ENCODE measurements around the gene ARHGAP10.

The ARHGAP10 gene

GRCh38 chr4:147755561-147756295 lies 23.8 kb downstream of the ARHGAP10 start:
- 76% methylated on average over 2 of the region's 3 CpGs for WGBS
- Histone ChIP-seq H3K36me3 (ENCODE audit: control insufficient read depth in 1 of 2, insufficient read depth in 2 of 2, low read depth in 1 of 2, low read length in 2 of 2) (peaks cover 0 to 7% of the 10 kb centered on the region in 2 experiments), H3K4me3 (ENCODE audit: insufficient read depth in 1 of 2, low read depth in 1 of 2, low read length in 2 of 2) (peak overlapping the region in 1 of 2 experiments; percentile 21), H3K18ac (ENCODE audit: low read depth in 1 of 2, low read length in 2 of 2) (no peak overlapping the region), H2BK12ac (ENCODE audit: low read length in 2 of 2) (no peak overlapping the region), H2AFZ (ENCODE audit: low read depth, low read length) (no peak overlapping the region), H3K14ac (ENCODE audit: low read length in 2 of 2) (no peak overlapping the region), H3K9ac (ENCODE audit: low read length) (peak overlapping the region; percentile 61), H3K27me3 (ENCODE audit: control insufficient read depth in 1 of 2, insufficient read depth in 1 of 2, low read length in 2 of 2) (no peaks in the 10 kb centered on the region), H2AK5ac (ENCODE audit: low read length, severe bottlenecking) (no peak overlapping the region), H4K8ac (ENCODE audit: low read length) (peak overlapping the region; percentile 19), H2BK120ac (ENCODE audit: low read depth, low read length) (no peak overlapping the region), H3K4ac (ENCODE audit: low read depth in 1 of 2, low read length in 2 of 2) (no peak overlapping the region), H2BK15ac (ENCODE audit: low read depth, poor library complexity, severe bottlenecking) (no peak overlapping the region), H2BK5ac (ENCODE audit: low read depth, low read length, poor library complexity, severe bottlenecking) (no peak overlapping the region), H3K4me1 (ENCODE audit: control insufficient read depth, insufficient read depth, low read depth, low read length) (no peaks in the 10 kb centered on the region), H3K79me1 (replicated peaks; ENCODE audit: low read length, poor library complexity, severe bottlenecking) (peaks cover 15% of the 10 kb centered on the region), H4K91ac (ENCODE audit: low read length) (no peak overlapping the region), H3K9me3 (ENCODE audit: control insufficient read depth, low read length) (no peaks in the 10 kb centered on the region), H3K23ac (ENCODE audit: low read length in 2 of 2) (no peak overlapping the region), H3K27ac (ENCODE audit: low read length, poor library complexity, severe bottlenecking) (no peak overlapping the region), H3K4me2 (ENCODE audit: low read length, poor library complexity, severe bottlenecking) (no peak overlapping the region)
- DNase-seq = peak; percentile 62

GRCh38 chr4:147756417-147756816 lies 24.5 kb downstream of the ARHGAP10 start:
- Histone ChIP-seq H4K91ac (ENCODE audit: low read length) (no peak overlapping the region), H3K4ac (ENCODE audit: low read depth in 1 of 2, low read length in 2 of 2) (no peak overlapping the region), H4K8ac (ENCODE audit: low read length) (no peak overlapping the region), H3K4me2 (ENCODE audit: low read length, poor library complexity, severe bottlenecking) (no peak overlapping the region), H2BK15ac (ENCODE audit: low read depth, poor library complexity, severe bottlenecking) (no peak overlapping the region), H3K4me1 (ENCODE audit: control insufficient read depth, insufficient read depth, low read depth, low read length) (no peaks in the 10 kb centered on the region), H3K27ac (ENCODE audit: low read length, poor library complexity, severe bottlenecking) (no peak overlapping the region), H3K36me3 (ENCODE audit: control insufficient read depth in 1 of 2, insufficient read depth in 2 of 2, low read depth in 1 of 2, low read length in 2 of 2) (peaks cover 0 to 7% of the 10 kb centered on the region in 2 experiments), H2BK120ac (ENCODE audit: low read depth, low read length) (no peak overlapping the region), H2BK12ac (ENCODE audit: low read length in 2 of 2) (no peak overlapping the region), H2AFZ (ENCODE audit: low read depth, low read length) (no peak overlapping the region), H3K14ac (ENCODE audit: low read length in 2 of 2) (no peak overlapping the region), H3K9me3 (ENCODE audit: control insufficient read depth, low read length) (no peaks in the 10 kb centered on the region), H2AK5ac (ENCODE audit: low read length, severe bottlenecking) (no peak overlapping the region), H3K79me1 (replicated peaks; ENCODE audit: low read length, poor library complexity, severe bottlenecking) (peaks cover 14% of the 10 kb centered on the region), H2BK5ac (ENCODE audit: low read depth, low read length, poor library complexity, severe bottlenecking) (no peak overlapping the region), H3K9ac (ENCODE audit: low read length) (peak overlapping the region; percentile 37), H3K23ac (ENCODE audit: low read length in 2 of 2) (no peak overlapping the region), H3K18ac (ENCODE audit: low read depth in 1 of 2, low read length in 2 of 2) (no peak overlapping the region), H3K27me3 (ENCODE audit: control insufficient read depth in 1 of 2, insufficient read depth in 1 of 2, low read length in 2 of 2) (no peaks in the 10 kb centered on the region), H3K4me3 (ENCODE audit: insufficient read depth in 1 of 2, low read depth in 1 of 2, low read length in 2 of 2) (no peak overlapping the region)
- DNase-seq = no peak
- WGBS = 100% methylated on average over 1 of the region's 1 CpG

- Histone ChIP-seq H3K18ac (ENCODE audit: low read depth in 1 of 2, low read length in 2 of 2) (no peak overlapping the region), H3K27me3 (ENCODE audit: control insufficient read depth in 1 of 2, insufficient read depth in 1 of 2, low read length in 2 of 2) (no peaks in the 10 kb centered on the region), H3K14ac (ENCODE audit: low read length in 2 of 2) (no peak overlapping the region), H2BK12ac (ENCODE audit: low read length in 2 of 2) (no peak overlapping the region), H4K8ac (ENCODE audit: low read length) (no peak overlapping the region), H2AFZ (ENCODE audit: low read depth, low read length) (no peak overlapping the region), H3K36me3 (ENCODE audit: control insufficient read depth in 1 of 2, insufficient read depth in 2 of 2, low read depth in 1 of 2, low read length in 2 of 2) (peaks cover 0 to 7% of the 10 kb centered on the region in 2 experiments), H3K23ac (ENCODE audit: low read length in 2 of 2) (no peak overlapping the region), H3K4me2 (ENCODE audit: low read length, poor library complexity, severe bottlenecking) (no peak overlapping the region), H3K79me1 (replicated peaks; ENCODE audit: low read length, poor library complexity, severe bottlenecking) (peaks cover 18% of the 10 kb centered on the region), H2BK5ac (ENCODE audit: low read depth, low read length, poor library complexity, severe bottlenecking) (no peak overlapping the region), H2AK5ac (ENCODE audit: low read length, severe bottlenecking) (no peak overlapping the region), H2BK15ac (ENCODE audit: low read depth, poor library complexity, severe bottlenecking) (no peak overlapping the region), H3K4ac (ENCODE audit: low read depth in 1 of 2, low read length in 2 of 2) (no peak overlapping the region), H3K9me3 (ENCODE audit: control insufficient read depth, low read length) (no peaks in the 10 kb centered on the region), H3K4me1 (ENCODE audit: control insufficient read depth, insufficient read depth, low read depth, low read length) (no peaks in the 10 kb centered on the region), H2BK120ac (ENCODE audit: low read depth, low read length) (no peak overlapping the region), H3K9ac (ENCODE audit: low read length) (no peak overlapping the region), H4K91ac (ENCODE audit: low read length) (no peak overlapping the region), H3K4me3 (ENCODE audit: insufficient read depth in 1 of 2, low read depth in 1 of 2, low read length in 2 of 2) (no peak overlapping the region), H3K27ac (ENCODE audit: low read length, poor library complexity, severe bottlenecking) (no peak overlapping the region)
- WGBS = 96% methylated on average over 4 of the region's 6 CpGs
- no peak for DNase-seq
These were observed 28.3 kb downstream of the ARHGAP10 start for GRCh38 chr4:147760176-147760575.

- peak overlapping the region; percentile 45 for H2AK5ac ChIP-seq (ENCODE audit: low read length, severe bottlenecking)
- no peak overlapping the region for H4K8ac ChIP-seq (ENCODE audit: low read length)
- H4K91ac ChIP-seq (ENCODE audit: low read length) = no peak overlapping the region
- no peak overlapping the region for H3K4ac ChIP-seq (ENCODE audit: low read depth in 1 of 2, low read length in 2 of 2)
- H3K23ac ChIP-seq (ENCODE audit: low read length in 2 of 2) = no peak overlapping the region
- no peak overlapping the region for H3K4me3 ChIP-seq (ENCODE audit: insufficient read depth in 1 of 2, low read depth in 1 of 2, low read length in 2 of 2)
- H3K79me1 ChIP-seq (replicated peaks; ENCODE audit: low read length, poor library complexity, severe bottlenecking) = peaks cover 22% of the 10 kb centered on the region
- no peak overlapping the region for H2BK5ac ChIP-seq (ENCODE audit: low read depth, low read length, poor library complexity, severe bottlenecking)
- H2BK120ac ChIP-seq (ENCODE audit: low read depth, low read length) = no peak overlapping the region
- no peak overlapping the region for H3K18ac ChIP-seq (ENCODE audit: low read depth in 1 of 2, low read length in 2 of 2)
- H2BK12ac ChIP-seq (ENCODE audit: low read length in 2 of 2) = no peak overlapping the region
- no peaks in the 10 kb centered on the region for H3K27me3 ChIP-seq (ENCODE audit: control insufficient read depth in 1 of 2, insufficient read depth in 1 of 2, low read length in 2 of 2)
- H3K14ac ChIP-seq (ENCODE audit: low read length in 2 of 2) = no peak overlapping the region
- H3K36me3 ChIP-seq (ENCODE audit: control insufficient read depth in 1 of 2, insufficient read depth in 2 of 2, low read depth in 1 of 2, low read length in 2 of 2) = peaks cover 0 to 7% of the 10 kb centered on the region in 2 experiments
- 96% methylated on average over 1 of the region's 1 CpG for WGBS
- no peak for DNase-seq
- H3K9me3 ChIP-seq (ENCODE audit: control insufficient read depth, low read length) = no peaks in the 10 kb centered on the region
- no peak overlapping the region for H3K4me2 ChIP-seq (ENCODE audit: low read length, poor library complexity, severe bottlenecking)
- H3K27ac ChIP-seq (ENCODE audit: low read length, poor library complexity, severe bottlenecking) = no peak overlapping the region
- no peak overlapping the region for H2AFZ ChIP-seq (ENCODE audit: low read depth, low read length)
- no peaks in the 10 kb centered on the region for H3K4me1 ChIP-seq (ENCODE audit: control insufficient read depth, insufficient read depth, low read depth, low read length)
- no peak overlapping the region for H3K9ac ChIP-seq (ENCODE audit: low read length)
- no peak overlapping the region for H2BK15ac ChIP-seq (ENCODE audit: low read depth, poor library complexity, severe bottlenecking)
These were observed 28.8 kb downstream of the ARHGAP10 start for GRCh38 chr4:147760695-147761094.

All from mesenchymal stem cell (in vitro differentiated cells and primary cell).